Mesendoderm (in vitro differentiated cells): ENCODE measurements around the gene PTPN9.
"Not testable (repeated sequence)": the region's sequence is repeated elsewhere in the genome, so short reads cannot be mapped to it uniquely, and the experiment has no call there.

ENCODE experiments used
- DNase-seq: peaks from one replicate; pipeline ENCODE4 v3.0.0; 2013
- H2AK5ac ChIP-seq: 2 replicates; pipeline ENCODE4 v1.6.1; 2013; ENCODE audit warnings: low read length, inconsistent platforms
- H2BK120ac ChIP-seq: 2 replicates; pipeline ENCODE4 v1.6.1; 2013; ENCODE audit warnings: low read depth, mild to moderate bottlenecking, low read length, moderate library complexity, mixed read lengths
- H2BK15ac ChIP-seq: replicated peaks from 2 replicates; pipeline ENCODE4 v1.6.1; 2013; ENCODE audit warnings: low read depth, mild to moderate bottlenecking, moderate library complexity
- H2BK5ac ChIP-seq: 2 replicates; pipeline ENCODE4 v1.6.1; 2013; ENCODE audit warnings: low read length, inconsistent platforms
- H3K18ac ChIP-seq: 2 replicates; pipeline ENCODE4 v1.6.1; 2013; ENCODE audit warnings: mild to moderate bottlenecking, low read length, mixed read lengths
- H3K23ac ChIP-seq: one replicate; pipeline ENCODE4 v1.6.1; 2013; ENCODE audit warnings: low read length
- H3K27ac ChIP-seq: 2 replicates; pipeline ENCODE4 v1.5.1; 2013; ENCODE audit warnings: low read depth, mild to moderate bottlenecking, inconsistent platforms, low read length, moderate library complexity
- H3K27me3 ChIP-seq: 2 replicates; pipeline ENCODE4 v1.6.1; 2013; ENCODE audit warnings: low read length, control low read depth, mild to moderate bottlenecking, inconsistent platforms; ENCODE audit not compliant: insufficient read depth, poor library complexity
- H3K36me3 ChIP-seq: 2 replicates; pipeline ENCODE4 v1.6.1; 2013; ENCODE audit warnings: low read length, inconsistent platforms; ENCODE audit not compliant: control insufficient read depth, insufficient read depth
- H3K4ac ChIP-seq: one replicate; pipeline ENCODE4 v1.6.1; 2013; ENCODE audit warnings: low read depth, mild to moderate bottlenecking, low read length, moderate library complexity
- H3K4me1 ChIP-seq: 2 replicates; pipeline ENCODE4 v1.6.1; 2013; ENCODE audit warnings: low read depth, low read length, inconsistent platforms; ENCODE audit not compliant: control insufficient read depth
- H3K4me2 ChIP-seq: 2 replicates; pipeline ENCODE4 v1.6.1; 2013; ENCODE audit warnings: low read length
- H3K4me3 ChIP-seq: 2 replicates; pipeline ENCODE4 v1.5.1; 2013; ENCODE audit warnings: mild to moderate bottlenecking, low read length
- H3K56ac ChIP-seq: one replicate; pipeline ENCODE4 v1.6.1; 2013; ENCODE audit warnings: low read length
- H3K79me1 ChIP-seq: 2 replicates; pipeline ENCODE4 v1.6.1; 2013; ENCODE audit warnings: low read length, inconsistent platforms
- H3K79me2 ChIP-seq: 2 replicates; pipeline ENCODE4 v1.6.1; 2013; ENCODE audit warnings: mild to moderate bottlenecking, low read length; ENCODE audit not compliant: control insufficient read depth, insufficient read depth
- H3K9ac ChIP-seq: 2 replicates; pipeline ENCODE4 v1.6.1; 2013; ENCODE audit warnings: low read length, inconsistent platforms
- H4K5ac ChIP-seq: one replicate; pipeline ENCODE4 v1.6.1; 2013; ENCODE audit warnings: low read length
- H4K8ac ChIP-seq: one replicate; pipeline ENCODE4 v1.6.1; 2013; ENCODE audit warnings: low read depth, mild to moderate bottlenecking, control low read depth, low read length, moderate library complexity
- WGBS: extraction: QIAGEN DNeasy Blood & Tissue Kit; methylation state at CpG from one replicate; pipeline ENCODE4 v1.1.7; 2013; ENCODE audit warnings: low lambda C conversion rate, missing lambda C conversion rate; ENCODE audit not compliant: insufficient coverage; ENCODE audit errors: extremely low coverage; 5-methylcytosine and 5-hydroxymethylcytosine counted together

PTPN9 gene

GRCh38 chr15:75544359-75544758, 34.8 kb downstream of the PTPN9 start:
- DNase-seq, result no peak
- H4K8ac ChIP-seq, result no peak overlapping the region
- no peak overlapping the region for H3K9ac ChIP-seq

GRCh38 chr15:75542949-75543545, 36.1 kb downstream of the PTPN9 start:
- DNase-seq, H2BK5ac ChIP-seq, H3K27ac ChIP-seq, H2BK120ac ChIP-seq, H4K8ac ChIP-seq, H3K56ac ChIP-seq, H3K36me3 ChIP-seq, H4K5ac ChIP-seq, H3K18ac ChIP-seq, H3K9ac ChIP-seq, H3K27me3 ChIP-seq, H3K79me1 ChIP-seq, H3K23ac ChIP-seq, H2BK15ac ChIP-seq, H3K4me3 ChIP-seq, H3K4me2 ChIP-seq, H3K4me1 ChIP-seq, H3K4ac ChIP-seq, H2AK5ac ChIP-seq: not testable (repeated sequence)
- no CpG with 5 or more reads among the region's 6 CpGs for WGBS
- H3K79me2 ChIP-seq, result peaks cover 43% of the 10 kb centered on the region

More at GRCh38 chr15:75544359-75544758, 34.8 kb downstream of the PTPN9 start:
- Histone ChIP-seq H2BK120ac (no peak overlapping the region), H3K27me3 (no peaks in the 10 kb centered on the region), H3K23ac (no peak overlapping the region), H3K79me1 (peaks cover 9% of the 10 kb centered on the region), H2AK5ac (no peak overlapping the region), H2BK15ac (no peak overlapping the region), H3K36me3 (no peaks in the 10 kb centered on the region), H3K18ac (no peak overlapping the region), H3K4me1 (no peaks in the 10 kb centered on the region), H3K56ac (no peak overlapping the region), H3K4ac (no peak overlapping the region), H2BK5ac (no peak overlapping the region), H3K79me2 (peaks cover 42% of the 10 kb centered on the region), H3K27ac (no peak overlapping the region), H4K5ac (no peak overlapping the region), H3K4me3 (no peak overlapping the region), H3K4me2 (no peak overlapping the region)
- WGBS, result no CpG with 5 or more reads among the region's 2 CpGs

GRCh38 chr15:75542386-75542797, 36.7 kb downstream of the PTPN9 start:
- Histone ChIP-seq H4K8ac (no peak overlapping the region), H2BK120ac (no peak overlapping the region), H3K23ac (no peak overlapping the region), H3K18ac (no peak overlapping the region), H3K79me1 (peaks cover 9% of the 10 kb centered on the region), H3K4ac (no peak overlapping the region), H2AK5ac (no peak overlapping the region), H3K56ac (no peak overlapping the region), H2BK15ac (no peak overlapping the region), H3K36me3 (no peaks in the 10 kb centered on the region), H3K4me1 (no peaks in the 10 kb centered on the region), H3K4me2 (no peak overlapping the region), H3K9ac (no peak overlapping the region), H2BK5ac (no peak overlapping the region), H3K4me3 (no peak overlapping the region), H3K27me3 (no peaks in the 10 kb centered on the region), H4K5ac (no peak overlapping the region), H3K79me2 (peaks cover 43% of the 10 kb centered on the region), H3K27ac (no peak overlapping the region)
- no CpG with 5 or more reads among the region's 2 CpGs for WGBS
- peak; percentile 49 for DNase-seq

- Histone ChIP-seq H4K5ac (no peak overlapping the region), H3K27ac (no peak overlapping the region), H3K56ac (no peak overlapping the region), H3K79me1 (peaks cover 6% of the 10 kb centered on the region), H3K4me3 (no peak overlapping the region), H4K8ac (no peak overlapping the region), H3K79me2 (peaks cover 39% of the 10 kb centered on the region), H3K9ac (no peak overlapping the region), H2BK5ac (no peak overlapping the region), H3K4me1 (no peaks in the 10 kb centered on the region), H3K27me3 (no peaks in the 10 kb centered on the region), H3K18ac (no peak overlapping the region), H3K23ac (no peak overlapping the region), H2BK120ac (no peak overlapping the region), H3K4ac (no peak overlapping the region), H2BK15ac (no peak overlapping the region), H3K4me2 (no peak overlapping the region), H2AK5ac (no peak overlapping the region), H3K36me3 (no peaks in the 10 kb centered on the region)
- DNase-seq, result no peak
- WGBS, result no CpG with 5 or more reads among the region's 7 CpGs
These were observed 40.7 kb downstream of the PTPN9 start for GRCh38 chr15:75538376-75538775.

GRCh38 chr15:75533945-75534344, 45.2 kb downstream of the PTPN9 start:
- Histone ChIP-seq H3K27me3 (no peaks in the 10 kb centered on the region), H3K56ac (no peak overlapping the region), H3K79me1 (peaks cover 8% of the 10 kb centered on the region), H3K79me2 (peaks cover 26% of the 10 kb centered on the region), H3K36me3 (no peaks in the 10 kb centered on the region), H3K4me3 (no peak overlapping the region), H4K5ac (no peak overlapping the region), H2AK5ac (no peak overlapping the region), H2BK15ac (no peak overlapping the region), H2BK120ac (no peak overlapping the region), H2BK5ac (no peak overlapping the region), H3K23ac (no peak overlapping the region), H4K8ac (no peak overlapping the region), H3K18ac (no peak overlapping the region), H3K9ac (no peak overlapping the region), H3K4me2 (no peak overlapping the region), H3K4me1 (no peaks in the 10 kb centered on the region), H3K4ac (no peak overlapping the region), H3K27ac (no peak overlapping the region)
- DNase-seq, result no peak
- no CpG with 5 or more reads among the region's 1 CpG for WGBS
